GM19452 (cell line): ENCODE results near the gene PMEL.
A peak's percentile ranks its signal among the peaks of the same experiment; 100 is the strongest.

Experiments used
- ATAC-seq: cut with Tn5 transposase; IDR thresholded peaks from one replicate; pipeline ENCODE4 v1.9.1; 2021; ENCODE audit not compliant: unreplicated experiment

Gene PMEL

DNA sequence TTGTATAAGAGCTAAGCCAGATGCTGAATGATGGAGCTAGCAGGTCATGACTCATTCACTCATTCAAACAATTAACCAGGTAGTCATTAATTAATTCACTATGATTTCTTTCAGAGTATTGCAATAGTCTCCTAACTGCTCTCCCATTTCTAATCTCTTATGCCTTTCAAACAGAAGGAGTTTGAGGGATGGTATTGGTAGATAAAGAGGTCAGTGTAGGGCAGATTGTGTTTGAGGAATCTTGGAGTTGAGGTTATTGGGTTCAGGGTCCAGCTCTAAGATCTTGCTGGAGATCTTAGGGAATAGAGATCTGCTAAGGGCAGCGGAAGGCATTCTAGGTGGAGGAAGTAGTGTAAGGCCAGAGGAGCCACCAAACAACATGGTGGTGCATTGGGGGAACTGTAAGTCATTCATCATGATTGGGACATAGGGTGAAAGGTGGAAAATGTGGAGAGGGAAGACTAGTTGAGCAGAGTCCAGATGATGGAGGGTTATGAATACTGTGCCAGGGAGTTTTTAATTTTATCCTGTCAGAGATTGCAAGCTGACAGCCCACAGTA lies 23.2 kb downstream of the PMEL start:
- ATAC-seq, result no peak

DNA sequence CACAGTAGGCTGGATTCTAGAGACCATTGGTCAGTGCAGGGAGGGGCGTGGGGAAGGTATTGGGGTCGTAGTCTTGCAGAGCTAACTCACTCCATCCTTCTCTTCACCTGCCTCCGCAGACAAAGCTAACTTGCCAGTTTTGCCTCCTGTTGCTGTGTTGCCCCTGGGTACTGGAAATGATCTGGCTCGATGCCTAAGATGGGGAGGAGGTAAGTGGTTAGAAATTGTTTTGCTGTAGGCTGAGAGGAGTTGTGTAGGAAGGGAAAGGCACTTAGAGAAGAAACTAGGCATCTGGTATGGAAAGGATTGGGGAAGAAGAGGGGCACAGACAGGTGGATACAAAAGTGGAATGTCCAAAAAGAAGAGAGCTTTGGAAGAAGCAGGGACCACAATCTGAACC lies 23.8 kb downstream of the PMEL start:
- ATAC-seq, result no peak

DNA sequence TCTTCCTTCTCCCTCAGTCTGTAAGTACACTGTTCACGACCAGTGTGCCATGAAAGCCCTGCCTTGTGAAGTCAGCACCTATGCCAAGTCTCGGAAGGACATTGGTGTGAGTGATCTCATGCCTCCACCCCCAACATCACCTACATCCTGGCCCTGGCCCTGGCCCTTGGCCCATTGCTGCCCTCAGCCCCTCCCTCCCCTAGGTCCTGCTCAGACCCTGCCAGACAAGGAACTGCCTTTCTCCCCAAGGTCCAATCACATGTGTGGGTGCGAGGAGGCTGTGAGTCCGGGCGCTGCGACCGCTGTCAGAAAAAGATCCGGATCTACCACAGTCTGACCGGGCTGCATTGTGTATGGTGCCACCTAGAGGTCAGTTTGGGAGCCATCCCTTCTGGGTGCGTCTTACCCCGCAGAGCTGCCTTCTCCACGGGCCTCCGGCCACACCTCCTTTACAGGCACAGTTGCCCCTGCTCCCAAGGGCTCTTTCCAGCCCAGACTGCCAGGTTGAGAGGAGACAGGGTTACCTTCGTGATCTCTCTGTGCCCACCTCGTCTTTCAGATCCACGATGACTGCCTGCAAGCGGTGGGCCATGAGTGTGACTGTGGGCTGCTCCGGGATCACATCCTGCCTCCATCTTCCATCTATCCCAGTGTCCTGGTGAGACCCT lies 25.6 kb downstream of the PMEL start:
- ATAC-seq, result peak; percentile 98

DNA sequence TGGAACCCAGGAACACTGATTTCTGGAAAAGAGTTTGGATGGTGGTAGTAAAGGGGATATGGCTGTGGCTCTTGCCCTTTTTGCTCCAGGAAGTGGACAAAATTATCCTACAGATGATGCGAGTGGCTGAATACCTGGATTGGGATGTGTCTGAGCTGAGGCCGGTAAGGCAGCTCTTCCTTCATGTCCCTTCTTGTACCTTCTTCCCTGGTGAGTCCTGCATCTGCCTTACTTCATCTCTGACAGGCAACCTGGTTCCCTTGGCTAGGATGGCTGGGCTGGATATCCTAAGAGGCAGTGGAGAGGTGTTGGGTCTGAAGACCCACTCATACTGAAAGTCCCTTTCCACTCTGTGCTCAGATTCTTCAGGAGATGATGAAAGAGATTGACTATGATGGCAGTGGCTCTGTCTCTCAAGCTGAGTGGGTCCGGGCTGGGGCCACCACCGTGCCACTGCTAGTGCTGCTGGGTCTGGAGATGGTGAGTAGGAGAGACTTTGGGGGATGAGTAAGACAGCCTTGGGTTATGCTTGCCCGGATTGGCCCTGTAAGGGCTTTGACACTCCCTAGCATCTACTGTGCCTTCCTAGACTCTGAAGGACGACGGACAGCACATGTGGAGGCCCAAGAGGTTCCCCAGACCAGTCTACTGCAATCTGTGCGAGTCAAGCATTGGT lies 26.9 kb downstream of the PMEL start:
- ATAC-seq, result no peak

DNA sequence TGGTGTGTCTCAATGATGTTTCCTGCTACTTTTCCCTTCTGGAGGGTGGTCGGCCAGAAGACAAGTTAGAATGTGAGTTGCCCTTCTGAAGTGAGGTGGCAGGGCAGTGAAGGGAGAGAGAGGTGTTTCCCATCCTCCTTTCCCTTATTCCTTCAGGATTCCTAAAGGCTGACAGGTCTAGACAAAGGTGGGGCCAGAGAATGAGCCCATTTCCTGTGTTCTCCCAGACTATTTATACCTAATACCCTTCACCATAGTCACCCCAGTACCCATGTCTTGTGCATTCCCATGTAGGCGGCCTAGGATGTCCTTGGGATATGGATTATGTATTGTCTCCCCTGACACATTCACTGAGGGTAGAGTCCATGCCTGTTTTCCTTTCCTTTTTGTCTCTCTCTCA lies 27.9 kb downstream of the PMEL start:
- no peak for ATAC-seq

DNA sequence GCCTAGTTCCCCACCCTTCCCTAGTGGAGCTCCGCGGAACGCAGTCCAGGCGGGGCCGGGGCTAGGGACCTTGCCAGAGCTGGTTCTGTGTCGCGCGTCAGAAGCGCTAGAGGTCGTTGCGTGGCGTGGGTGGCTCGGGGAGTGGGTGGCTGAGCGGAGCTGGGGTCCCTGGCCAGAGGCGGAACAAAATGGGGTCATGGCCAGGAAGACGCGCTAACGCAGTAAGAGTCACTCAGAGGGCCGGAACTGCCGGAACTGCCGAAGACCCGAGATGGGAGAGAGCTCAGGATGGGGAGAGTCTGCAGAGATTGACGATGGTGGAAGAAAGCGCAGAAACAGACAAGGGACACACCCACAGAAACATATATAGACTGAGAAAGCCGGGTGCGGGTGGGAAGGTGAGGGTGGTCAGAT lies 30.1 kb downstream of the PMEL start:
- ATAC-seq, result no peak

DNA sequence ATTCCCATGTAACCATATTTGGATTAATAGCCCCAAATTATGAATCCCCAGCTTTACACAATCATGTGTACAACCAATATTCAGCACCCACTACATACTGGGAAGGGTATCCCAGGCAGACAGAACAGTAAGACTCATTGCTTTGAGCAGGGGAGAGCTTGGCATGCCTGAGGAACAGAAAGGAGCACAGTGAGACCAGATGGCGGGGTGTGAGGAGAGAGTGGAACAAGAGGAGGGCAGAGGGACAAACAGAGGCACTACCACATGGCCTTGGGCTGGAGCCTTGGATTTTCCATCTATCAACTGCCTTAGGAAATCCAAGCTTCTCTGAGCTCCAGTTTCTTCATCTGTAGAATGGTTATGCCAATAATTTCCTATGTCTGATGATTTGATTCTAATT lies 31.1 kb downstream of the PMEL start:
- ATAC-seq, result no peak

DNA sequence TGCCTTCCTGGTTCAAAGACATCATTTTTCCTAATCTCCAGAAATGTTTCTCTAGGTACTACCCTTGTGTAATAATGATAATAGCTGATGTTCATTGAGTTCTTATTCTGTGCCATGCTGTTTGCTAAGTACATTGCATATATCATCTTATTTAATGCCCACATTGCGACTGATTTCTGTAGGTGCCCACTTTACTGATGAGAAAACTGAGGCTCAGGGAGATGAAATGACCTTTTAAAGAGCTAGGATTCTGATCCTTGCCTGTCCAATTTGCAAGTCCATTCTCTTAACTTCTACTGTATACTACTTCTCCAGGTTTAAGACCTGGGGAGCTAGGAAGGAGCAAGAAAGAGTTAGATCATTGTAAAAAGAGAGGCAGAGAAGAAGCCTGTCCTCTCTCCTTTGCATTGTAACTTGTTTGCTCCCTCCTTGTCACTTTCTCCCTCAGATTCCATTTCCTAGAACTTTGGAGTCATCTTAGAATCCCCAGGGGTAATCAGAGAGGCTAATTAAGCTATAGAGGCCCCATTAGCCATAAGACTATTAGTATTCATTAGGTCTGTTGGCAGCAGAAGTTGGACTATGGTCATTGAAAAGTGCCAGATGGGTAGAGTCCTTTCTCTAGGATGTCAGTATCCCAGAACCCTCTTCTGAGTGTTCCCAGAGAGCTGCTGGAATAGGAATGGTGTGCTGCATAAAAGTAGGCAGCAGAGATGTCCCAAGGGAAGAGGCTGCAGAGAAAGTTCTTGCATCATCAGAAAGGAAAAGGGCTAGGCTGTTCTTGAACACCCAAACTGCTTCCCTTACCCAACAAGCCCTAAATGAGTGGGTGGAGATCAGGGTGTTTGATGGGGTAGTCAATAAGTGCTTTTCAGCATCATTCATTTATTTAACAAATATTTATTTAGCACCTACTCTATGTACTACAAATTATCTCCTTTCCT lies 31.8 kb downstream of the PMEL start:
- no peak for ATAC-seq

DNA sequence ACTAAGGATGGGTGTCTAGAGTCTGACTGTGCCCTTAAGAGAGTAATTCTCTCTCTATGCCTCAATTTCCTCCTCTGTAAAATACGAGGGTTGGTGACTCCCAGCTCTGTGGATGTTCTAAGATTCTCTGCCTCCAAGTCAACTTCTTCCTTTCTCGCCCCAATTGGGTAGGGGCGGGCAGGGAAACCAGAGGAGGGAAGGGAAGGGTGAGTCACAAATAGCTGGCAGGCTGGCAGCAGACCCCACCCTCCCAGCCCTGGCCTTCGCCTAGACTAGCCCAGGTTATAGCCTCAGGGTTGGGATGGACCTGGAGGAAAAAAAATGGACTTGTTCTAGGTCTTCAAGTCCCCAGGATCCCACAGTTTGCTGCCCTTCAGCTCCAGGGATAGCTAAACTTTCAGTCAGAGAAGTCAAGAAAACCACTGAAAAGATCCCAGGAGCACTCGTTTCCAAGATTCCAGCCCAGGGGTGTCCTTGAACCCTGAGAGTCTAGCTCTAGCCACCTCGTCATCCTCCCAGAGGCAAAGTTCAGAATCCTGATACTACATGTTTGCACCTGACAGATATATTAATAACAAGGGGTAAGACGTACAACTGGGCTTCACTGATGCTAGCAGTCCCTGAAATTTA lies 32.6 kb downstream of the PMEL start:
- ATAC-seq, result no peak

DNA sequence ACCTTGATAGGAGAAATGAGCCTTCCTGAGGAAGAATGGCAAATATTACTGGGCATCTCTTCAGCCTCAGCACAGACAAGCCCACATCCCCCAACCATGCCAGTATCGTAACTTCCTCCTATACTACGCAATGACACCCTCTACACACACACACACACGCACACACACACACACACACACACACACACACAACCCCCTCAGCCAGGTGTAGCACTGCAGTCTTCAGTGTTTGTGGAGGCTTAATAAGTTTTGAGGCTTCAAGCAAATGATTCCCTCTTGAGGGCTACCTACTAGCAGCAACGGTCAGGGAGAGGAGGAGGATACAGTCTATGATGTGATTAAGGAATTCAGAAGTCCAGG lies 33.3 kb downstream of the PMEL start:
- no peak for ATAC-seq

DNA sequence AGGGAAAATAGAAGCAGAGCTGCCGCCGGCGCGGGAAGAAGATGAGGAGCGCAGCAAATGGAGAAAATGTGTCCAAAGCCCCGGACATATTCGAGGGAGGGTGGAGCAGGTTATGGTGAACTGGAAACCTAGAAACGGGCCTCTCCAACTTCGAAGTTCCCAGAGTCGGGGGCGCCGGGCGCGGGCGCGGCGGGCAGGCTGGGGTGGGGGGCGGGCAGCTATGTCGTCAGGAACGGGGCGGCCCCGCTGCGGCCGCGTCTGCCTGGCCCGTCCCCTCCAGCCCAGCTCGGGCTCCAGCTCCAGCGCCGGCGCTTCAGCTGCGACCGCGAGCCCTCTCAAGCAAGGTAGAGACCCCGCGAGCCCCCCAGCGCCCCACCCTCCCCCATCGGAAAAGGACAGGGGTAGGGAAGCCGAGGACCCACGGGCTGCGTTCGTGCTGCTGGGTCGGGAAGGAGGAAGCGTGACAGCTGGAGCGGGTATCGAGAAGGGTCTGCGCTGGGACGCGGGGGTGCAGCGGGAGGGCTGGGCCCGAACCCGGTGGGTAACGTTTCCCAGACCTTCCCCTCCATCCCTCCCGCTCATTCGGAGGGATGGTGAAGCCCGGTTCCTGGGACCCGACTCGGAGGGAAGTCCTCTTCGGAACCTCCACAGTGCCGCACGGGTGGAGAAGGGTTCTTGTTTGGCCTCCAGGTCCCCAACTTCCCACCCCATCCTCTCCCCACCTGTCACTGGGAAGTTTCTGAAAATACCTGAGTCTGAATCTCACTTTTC lies 33.9 kb downstream of the PMEL start:
- ATAC-seq, result no peak

DNA sequence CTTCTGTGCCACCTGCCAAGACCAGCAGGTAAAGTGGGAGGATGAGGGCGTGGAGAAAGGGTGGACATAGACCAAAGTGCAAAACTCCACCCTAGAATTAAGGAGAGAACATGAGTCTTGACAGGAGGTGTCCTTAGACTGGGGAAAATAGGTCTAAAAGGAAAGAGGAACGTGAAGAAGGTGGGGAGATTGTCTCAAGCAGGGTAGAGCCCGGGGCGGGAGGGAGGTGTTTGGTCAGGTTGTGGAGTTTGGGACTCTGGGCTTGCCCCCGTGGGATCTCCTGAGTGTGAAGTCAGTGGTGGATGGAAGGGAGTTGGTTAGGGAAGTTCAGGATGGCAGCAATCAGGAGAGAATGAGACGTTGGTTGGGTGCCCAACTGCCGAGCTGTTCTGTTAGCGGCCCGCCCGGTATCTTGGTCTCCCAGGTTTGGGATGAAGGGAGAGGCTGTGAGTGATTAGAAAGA lies 34.5 kb downstream of the PMEL start:
- ATAC-seq, result no peak

DNA sequence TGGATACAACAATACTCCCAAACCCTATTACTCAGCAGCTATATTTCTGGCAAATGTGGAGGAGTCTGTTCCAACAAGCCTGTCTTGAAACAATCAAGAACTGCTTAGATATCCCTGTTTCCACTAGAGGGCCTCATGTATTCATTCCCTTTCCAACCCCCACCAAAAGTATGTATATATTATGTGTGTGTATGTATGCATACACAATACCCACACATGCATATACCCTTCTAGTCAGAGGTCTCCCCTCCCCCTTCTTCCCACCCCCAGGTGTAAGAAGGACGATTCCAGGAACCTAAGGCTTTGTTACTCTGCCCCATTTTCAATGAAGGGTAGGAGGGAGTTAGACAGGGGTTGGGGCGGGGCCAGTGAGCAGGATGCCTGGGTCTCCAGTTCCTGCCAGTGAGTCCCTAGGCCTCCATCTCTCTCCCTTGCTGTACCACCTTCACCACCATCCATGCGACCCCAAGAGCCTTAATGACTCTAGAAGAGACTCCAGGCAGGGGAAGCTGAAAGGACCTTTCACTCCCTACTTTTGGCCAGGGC lies 35.0 kb downstream of the PMEL start, which contains the start of gene DGKA:
DGKA (plus strand) TSS at position 392 of the 546 bp plus-strand sequence. CDS start 5,342 bp downstream, outside the sequence.
- ATAC-seq, result no peak

DNA sequence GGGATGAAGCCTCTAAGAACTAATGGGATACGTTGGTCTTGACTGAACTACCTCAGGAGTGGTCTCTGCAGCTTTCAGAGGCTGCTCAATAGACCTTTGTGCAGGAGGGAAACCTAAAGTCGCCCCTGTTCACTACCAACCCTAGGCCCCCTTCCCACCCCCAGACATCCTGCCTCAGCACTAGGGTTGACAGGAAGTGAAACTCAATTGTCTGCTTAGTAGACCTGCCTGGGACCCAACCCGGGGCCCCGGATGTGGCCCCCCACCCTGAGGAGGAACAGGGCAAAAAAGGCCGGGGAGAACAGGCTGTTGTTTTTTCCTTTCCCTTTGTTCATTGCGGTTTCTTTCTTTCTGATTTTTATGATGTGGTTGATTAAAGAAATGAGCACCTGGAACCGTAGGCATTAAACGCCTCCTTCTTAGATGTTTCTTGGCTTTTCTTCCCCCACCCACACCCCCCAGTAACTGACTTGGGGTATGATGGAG lies 36.5 kb downstream of the PMEL start:
- ATAC-seq, result peak; percentile 38

DNA sequence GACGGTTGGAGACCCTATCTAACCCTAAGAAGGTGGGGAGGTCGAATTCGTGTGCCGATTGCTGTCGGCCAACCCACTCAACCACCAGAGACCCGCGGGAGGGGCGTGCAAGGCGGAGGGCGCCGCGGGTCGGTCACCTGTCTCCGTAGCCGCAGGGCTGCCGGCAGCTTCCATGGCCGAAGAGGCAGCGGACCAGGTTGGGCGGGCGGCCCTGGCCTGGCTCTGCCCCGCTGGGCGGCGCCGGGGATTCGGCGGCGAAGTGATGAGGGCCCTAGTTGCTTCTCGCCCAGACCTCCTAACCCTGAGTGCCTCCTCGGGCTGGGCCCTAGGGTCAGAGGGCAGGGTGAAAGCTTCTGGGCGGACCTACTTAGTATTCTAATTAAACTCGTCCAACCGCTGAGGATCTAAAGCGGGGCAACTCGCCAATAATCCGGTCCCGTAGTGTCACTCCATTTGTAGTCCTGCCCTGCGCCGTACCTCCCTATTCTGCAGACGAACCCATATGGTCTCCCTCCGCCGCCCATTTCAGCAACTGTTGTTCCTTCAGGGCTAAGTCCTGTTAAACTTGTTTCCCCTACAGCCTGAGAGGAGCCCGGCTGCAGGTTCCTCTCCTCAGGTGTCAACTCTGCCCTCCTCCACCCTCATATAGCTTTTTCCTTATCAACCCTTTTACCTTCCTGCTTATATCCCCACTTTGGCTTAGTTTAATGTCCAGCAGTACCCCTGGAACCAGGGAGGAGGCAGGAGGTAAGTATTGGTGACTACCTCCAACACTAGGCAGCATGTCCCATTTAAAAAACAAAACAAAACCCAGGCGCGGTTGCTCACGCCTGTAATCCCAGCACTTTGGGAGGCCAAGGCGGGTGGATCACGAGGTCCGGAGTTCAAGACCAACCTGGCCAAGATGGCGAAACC lies 38.0 kb downstream of the PMEL start, which contains the start of gene PYM1:
PYM1 (minus strand) TSS at position 307 of the 915 bp plus-strand sequence; CDS start at position 174, 133 bp downstream.
- peak; percentile 38 for ATAC-seq

DNA sequence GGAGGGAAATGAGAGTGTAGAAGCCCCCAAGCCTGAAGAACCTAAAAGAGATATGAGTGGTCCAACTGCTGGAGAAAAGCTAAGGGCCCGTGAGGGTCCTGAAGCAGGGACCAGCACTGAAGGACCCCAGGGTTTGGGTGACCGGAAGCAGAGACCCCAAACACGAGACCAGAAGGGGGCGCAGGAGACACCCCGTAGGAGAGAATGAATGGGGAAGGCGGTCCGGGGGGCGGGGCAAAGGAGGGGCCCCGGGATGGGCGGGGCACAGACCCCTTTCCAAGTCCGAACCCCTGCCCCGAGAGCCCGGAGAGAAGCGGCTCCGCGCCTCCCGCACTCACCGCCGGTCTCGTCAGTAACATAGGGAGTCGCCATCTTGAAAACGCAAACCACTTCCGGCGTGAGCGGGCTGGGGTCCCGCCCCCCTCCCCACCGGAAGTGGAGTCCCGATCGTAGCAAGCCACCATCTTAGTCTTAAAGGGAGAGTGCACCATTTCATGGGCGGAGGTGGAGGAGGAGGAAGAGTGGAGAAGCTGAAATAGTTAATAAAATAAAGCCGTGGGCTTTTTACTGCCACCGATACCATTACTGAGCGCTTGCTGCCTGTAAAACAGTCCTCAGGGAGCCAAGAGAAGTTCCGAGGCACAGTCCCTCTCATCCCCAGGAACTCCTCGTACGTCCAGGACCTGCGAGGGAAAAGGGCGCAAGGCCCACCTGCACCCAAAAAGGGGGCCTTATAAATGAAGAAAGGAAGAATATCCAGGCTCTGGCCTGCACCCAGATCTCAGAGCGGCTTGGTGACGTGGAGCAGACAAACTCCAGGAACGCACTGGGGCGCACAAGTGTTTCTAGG lies 38.9 kb downstream of the PMEL start:
- peak; percentile 44 for ATAC-seq
